ENCODE measurements around the gene DPF3.

Gene DPF3

GRCh38 chr14:72686101-72686500 is 207.8 kb downstream of the DPF3 start:
- Histone ChIP-seq H3K4me2 (ENCODE audit: low read depth, low read length, poor library complexity, severe bottlenecking) (no peak overlapping the region), H3K27ac (ENCODE audit: low read depth, low read length) (no peak overlapping the region), H3K9ac (ENCODE audit: low read length) (no peak overlapping the region), H2AFZ (ENCODE audit: low read depth, low read length, severe bottlenecking) (no peak overlapping the region), H3K36me3 (ENCODE audit: low read length) (no peaks in the 10 kb centered on the region), H3K9me3 (ENCODE audit: insufficient read depth, low read length) (no peaks in the 10 kb centered on the region), H3K27me3 (ENCODE audit: low read length) (no peaks in the 10 kb centered on the region), H3K79me2 (ENCODE audit: insufficient read depth, low read length) (no peaks in the 10 kb centered on the region), H3K4me3 (ENCODE audit: insufficient read depth, low read length, poor library complexity, severe bottlenecking) (no peak overlapping the region), H3K9me2 (replicated peaks; ENCODE audit: insufficient read depth, low read length) (no peaks in the 10 kb centered on the region), H4K20me1 (ENCODE audit: low read depth, low read length) (no peaks in the 10 kb centered on the region), H3F3A (ENCODE audit: insufficient read depth) (no peaks in the 10 kb centered on the region)
- TF ChIP-seq EZH2phosphoT487 (conservative IDR thresholded peaks at IDR 0.05; ENCODE audit: low read length) (no peak), CTCF (IDR thresholded peaks at IDR 0.05; ENCODE audit: insufficient read depth, low read length, poor library complexity, severe bottlenecking) (no peak)

GRCh38 chr14:72685456-72685855 is 208.4 kb downstream of the DPF3 start:
- TF ChIP-seq EZH2phosphoT487 (conservative IDR thresholded peaks at IDR 0.05; ENCODE audit: low read length) (no peak), CTCF (IDR thresholded peaks at IDR 0.05; ENCODE audit: insufficient read depth, low read length, poor library complexity, severe bottlenecking) (no peak)
- Histone ChIP-seq H3F3A (ENCODE audit: insufficient read depth) (no peaks in the 10 kb centered on the region), H3K36me3 (ENCODE audit: low read length) (no peaks in the 10 kb centered on the region), H3K9ac (ENCODE audit: low read length) (no peak overlapping the region), H3K27me3 (ENCODE audit: low read length) (no peaks in the 10 kb centered on the region), H3K4me3 (ENCODE audit: insufficient read depth, low read length, poor library complexity, severe bottlenecking) (no peak overlapping the region), H2AFZ (ENCODE audit: low read depth, low read length, severe bottlenecking) (no peak overlapping the region), H3K79me2 (ENCODE audit: insufficient read depth, low read length) (no peaks in the 10 kb centered on the region), H3K9me3 (ENCODE audit: insufficient read depth, low read length) (no peaks in the 10 kb centered on the region), H4K20me1 (ENCODE audit: low read depth, low read length) (no peaks in the 10 kb centered on the region), H3K9me2 (replicated peaks; ENCODE audit: insufficient read depth, low read length) (no peaks in the 10 kb centered on the region), H3K4me2 (ENCODE audit: low read depth, low read length, poor library complexity, severe bottlenecking) (no peak overlapping the region), H3K27ac (ENCODE audit: low read depth, low read length) (no peak overlapping the region)

- no peaks in the 10 kb centered on the region for H3K36me3 ChIP-seq (ENCODE audit: low read length)
- no peak overlapping the region for H2AFZ ChIP-seq (ENCODE audit: low read depth, low read length, severe bottlenecking)
- no peak overlapping the region for H3K9ac ChIP-seq (ENCODE audit: low read length)
- H3K9me2 ChIP-seq (replicated peaks; ENCODE audit: insufficient read depth, low read length), result no peaks in the 10 kb centered on the region
- H3K4me2 ChIP-seq (ENCODE audit: low read depth, low read length, poor library complexity, severe bottlenecking), result no peak overlapping the region
- H4K20me1 ChIP-seq (ENCODE audit: low read depth, low read length), result no peaks in the 10 kb centered on the region
- H3K27ac ChIP-seq (ENCODE audit: low read depth, low read length), result no peak overlapping the region
- no peak overlapping the region for H3K4me3 ChIP-seq (ENCODE audit: insufficient read depth, low read length, poor library complexity, severe bottlenecking)
- H3K79me2 ChIP-seq (ENCODE audit: insufficient read depth, low read length), result no peaks in the 10 kb centered on the region
- no peaks in the 10 kb centered on the region for H3F3A ChIP-seq (ENCODE audit: insufficient read depth)
- no peaks in the 10 kb centered on the region for H3K9me3 ChIP-seq (ENCODE audit: insufficient read depth, low read length)
- no peaks in the 10 kb centered on the region for H3K27me3 ChIP-seq (ENCODE audit: low read length)
- no peak for TF ChIP-seq EZH2phosphoT487 (conservative IDR thresholded peaks at IDR 0.05; ENCODE audit: low read length)
- no peak for TF ChIP-seq CTCF (IDR thresholded peaks at IDR 0.05; ENCODE audit: insufficient read depth, low read length, poor library complexity, severe bottlenecking)
Observed at GRCh38 chr14:72683787-72684186, 210.1 kb downstream of the DPF3 start.
